ENCODE results near the gene MAPKBP1. TPM values are rescaled to one million over a fixed set of nuclear protein-coding genes. Genes with fewer than 3 reads are reported as not detected.

MAPKBP1 gene
- polyA plus RNA-seq, 3 donors, result 0.76 to 8.6 (median 1.1) TPM

DNA sequence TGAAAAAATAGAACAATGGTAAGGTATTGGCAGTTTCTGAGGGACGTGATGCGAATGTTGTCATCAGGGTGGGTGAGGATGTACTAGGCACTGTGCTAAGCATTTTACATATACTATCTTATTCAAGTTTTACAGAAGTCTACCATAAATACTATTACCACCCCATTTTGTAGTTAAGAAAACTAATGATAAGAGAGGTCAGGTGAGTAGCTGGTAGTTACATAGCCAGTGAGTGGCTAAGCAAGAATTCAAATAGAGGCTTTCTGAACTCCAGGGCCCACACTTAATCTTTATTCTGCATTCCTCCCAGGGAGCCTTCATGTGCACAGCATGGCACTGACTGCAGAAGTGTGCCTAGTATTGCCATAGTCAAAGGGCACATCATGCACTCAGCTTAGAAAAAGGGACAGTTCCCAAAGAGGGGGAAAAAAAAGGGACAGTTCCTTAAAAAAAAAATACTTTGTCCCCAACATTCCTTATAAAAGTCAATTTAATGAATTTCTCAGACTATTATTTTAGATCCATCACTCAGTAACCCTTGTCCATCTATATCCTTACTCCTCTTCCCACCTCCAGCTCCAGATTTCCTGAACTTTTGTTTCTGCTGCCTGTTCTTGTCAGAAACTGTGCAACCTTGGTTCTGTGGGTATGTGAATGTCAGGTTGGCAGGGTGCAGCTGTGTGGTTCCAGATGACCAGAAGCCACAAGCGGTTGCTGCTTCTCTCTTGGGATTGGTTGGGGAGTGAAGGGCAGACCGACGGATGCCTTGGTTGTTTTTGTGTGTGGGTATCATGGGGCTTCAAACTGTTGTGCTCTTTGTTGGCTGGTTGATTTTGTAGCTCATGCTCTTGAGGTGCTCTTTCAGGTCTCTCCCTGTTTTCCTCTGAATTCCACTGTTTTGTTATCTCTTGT lies 8.3 kb downstream of the MAPKBP1 start:
- Histone ChIP-seq H3K36me3 (replicated peaks in 1 of 2; ENCODE audit: control insufficient read depth in 1 of 2, insufficient read depth in 2 of 2, low read length in 2 of 2) (no peaks in the 10 kb centered on the region), H3K4me1 (ENCODE audit: control insufficient read depth in 1 of 2, insufficient read depth in 2 of 2, low read length in 2 of 2) (no peaks in the 10 kb centered on the region), H3K4me2 (replicated peaks; ENCODE audit: extremely low read depth, low read length, poor library complexity, severe bottlenecking) (no peak overlapping the region), H4K20me1 (ENCODE audit: insufficient read depth, low read length) (no peaks in the 10 kb centered on the region), H3K79me2 (ENCODE audit: insufficient read depth, low read length) (no peaks in the 10 kb centered on the region), H3K9ac (ENCODE audit: insufficient read depth, low read length, poor library complexity, severe bottlenecking) (no peak overlapping the region), H3K27ac (ENCODE audit: low read depth in 1 of 2, low read length in 2 of 2) (no peak overlapping the region), H3K4me3 (replicated peaks in 1 of 3; ENCODE audit: low read depth in 2 of 3, low read length in 3 of 3) (no peak overlapping the region), H3K27me3 (ENCODE audit: control insufficient read depth in 2 of 2, insufficient read depth in 2 of 2, low read length in 2 of 2) (no peaks in the 10 kb centered on the region), H3K9me3 (replicated peaks in 1 of 2; ENCODE audit: control insufficient read depth in 1 of 2, insufficient read depth in 1 of 2, low read length in 2 of 2) (no peaks in the 10 kb centered on the region), H2AFZ (ENCODE audit: insufficient read depth, low read depth, low read length, poor library complexity, severe bottlenecking) (no peak overlapping the region)
- no peak overlapping the region for H3K27ac Mint-ChIP-seq
- TF ChIP-seq, protein P1, sequence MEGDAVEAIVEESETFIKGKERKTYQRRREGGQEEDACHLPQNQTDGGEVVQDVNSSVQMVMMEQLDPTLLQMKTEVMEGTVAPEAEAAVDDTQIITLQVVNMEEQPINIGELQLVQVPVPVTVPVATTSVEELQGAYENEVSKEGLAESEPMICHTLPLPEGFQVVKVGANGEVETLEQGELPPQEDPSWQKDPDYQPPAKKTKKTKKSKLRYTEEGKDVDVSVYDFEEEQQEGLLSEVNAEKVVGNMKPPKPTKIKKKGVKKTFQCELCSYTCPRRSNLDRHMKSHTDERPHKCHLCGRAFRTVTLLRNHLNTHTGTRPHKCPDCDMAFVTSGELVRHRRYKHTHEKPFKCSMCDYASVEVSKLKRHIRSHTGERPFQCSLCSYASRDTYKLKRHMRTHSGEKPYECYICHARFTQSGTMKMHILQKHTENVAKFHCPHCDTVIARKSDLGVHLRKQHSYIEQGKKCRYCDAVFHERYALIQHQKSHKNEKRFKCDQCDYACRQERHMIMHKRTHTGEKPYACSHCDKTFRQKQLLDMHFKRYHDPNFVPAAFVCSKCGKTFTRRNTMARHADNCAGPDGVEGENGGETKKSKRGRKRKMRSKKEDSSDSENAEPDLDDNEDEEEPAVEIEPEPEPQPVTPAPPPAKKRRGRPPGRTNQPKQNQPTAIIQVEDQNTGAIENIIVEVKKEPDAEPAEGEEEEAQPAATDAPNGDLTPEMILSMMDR (IDR thresholded peaks at IDR 0.05), result no peak
- 31% methylated on average over 2 of the region's 5 CpGs for WGBS (ENCODE audit: insufficient coverage)
- no peak for DNase-seq
- H3K36me3 Mint-ChIP-seq, result peaks cover 14 to 19% of the 10 kb centered on the region in 2 donors
- H3K4me3 Mint-ChIP-seq, result no peak overlapping the region
- intact Hi-C loops (cut with micrococcal nuclease), result no loop called here
- H3K4me1 Mint-ChIP-seq, result peaks cover 15% of the 10 kb centered on the region
- no peaks in the 10 kb centered on the region for H3K9me3 Mint-ChIP-seq
- H3K27me3 Mint-ChIP-seq (ENCODE audit: low read depth in 3 of 3), result no peaks in the 10 kb centered on the region

DNA sequence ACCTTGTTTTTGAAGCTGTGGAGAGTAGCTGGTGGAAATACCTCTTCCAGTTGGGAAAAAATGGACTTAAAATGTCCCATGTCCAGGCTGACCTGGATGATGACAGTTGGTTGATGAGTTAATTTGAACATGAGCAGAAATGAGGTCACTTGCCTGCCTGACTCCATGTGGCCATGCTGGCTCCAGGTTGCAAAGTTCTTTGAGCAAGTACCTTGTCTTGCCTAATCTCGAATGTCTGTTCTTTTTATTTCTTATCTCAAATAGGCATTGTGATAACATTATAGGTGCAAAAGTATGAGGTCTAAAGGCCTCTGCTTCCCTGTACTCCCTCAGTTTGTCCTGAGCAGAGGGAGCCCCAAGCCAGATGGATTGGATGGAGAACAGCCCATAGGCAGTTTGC lies 9.0 kb downstream of the MAPKBP1 start:
- no peaks in the 10 kb centered on the region for H3K27me3 Mint-ChIP-seq (ENCODE audit: low read depth in 3 of 3)
- H3K9me3 Mint-ChIP-seq, result no peaks in the 10 kb centered on the region
- no peak overlapping the region for H3K27ac Mint-ChIP-seq
- Histone ChIP-seq H3K9me3 (replicated peaks in 1 of 2; ENCODE audit: control insufficient read depth in 1 of 2, insufficient read depth in 1 of 2, low read length in 2 of 2) (no peaks in the 10 kb centered on the region), H3K4me1 (ENCODE audit: control insufficient read depth in 1 of 2, insufficient read depth in 2 of 2, low read length in 2 of 2) (no peaks in the 10 kb centered on the region), H3K4me2 (replicated peaks; ENCODE audit: extremely low read depth, low read length, poor library complexity, severe bottlenecking) (no peak overlapping the region), H3K79me2 (ENCODE audit: insufficient read depth, low read length) (no peaks in the 10 kb centered on the region), H2AFZ (ENCODE audit: insufficient read depth, low read depth, low read length, poor library complexity, severe bottlenecking) (no peak overlapping the region), H3K36me3 (replicated peaks in 1 of 2; ENCODE audit: control insufficient read depth in 1 of 2, insufficient read depth in 2 of 2, low read length in 2 of 2) (no peaks in the 10 kb centered on the region), H3K27ac (ENCODE audit: low read depth in 1 of 2, low read length in 2 of 2) (no peak overlapping the region), H3K27me3 (ENCODE audit: control insufficient read depth in 2 of 2, insufficient read depth in 2 of 2, low read length in 2 of 2) (no peaks in the 10 kb centered on the region), H3K4me3 (replicated peaks in 1 of 3; ENCODE audit: low read depth in 2 of 3, low read length in 3 of 3) (no peak overlapping the region), H4K20me1 (ENCODE audit: insufficient read depth, low read length) (no peaks in the 10 kb centered on the region), H3K9ac (ENCODE audit: insufficient read depth, low read length, poor library complexity, severe bottlenecking) (no peak overlapping the region)
- peaks cover 15% of the 10 kb centered on the region for H3K4me1 Mint-ChIP-seq
- no peak for DNase-seq
- intact Hi-C loops (cut with micrococcal nuclease), result no loop called here
- H3K4me3 Mint-ChIP-seq, result no peak overlapping the region
- peaks cover 14 to 19% of the 10 kb centered on the region in 2 donors for H3K36me3 Mint-ChIP-seq
- no CpG with 5 or more reads among the region's 1 CpG for WGBS (ENCODE audit: insufficient coverage)
- TF ChIP-seq, protein P1 (IDR thresholded peaks at IDR 0.05), result no peak

All from CD14-positive monocyte (primary cell).